GM23338 (cell line): ENCODE results near the gene IL15RA. TPM values are rescaled to one million over a fixed set of nuclear protein-coding genes. Genes with fewer than 3 reads are reported as not detected.

ENCODE experiments used
- ATAC-seq: fragments of 200-7000 bp; cut with Tn5 transposase; 3 replicates; pipeline ENCODE4 v1.9.1; 2020
- DNase-seq: peaks from one replicate; pipeline ENCODE4 v3.0.0-alpha.2; 2015; ENCODE audit warnings: low spot score
- H2AFZ ChIP-seq: fragments of 200-600 bp; sonication (generic); 2 replicates; pipeline ENCODE4 v1.8.0; 2016; ENCODE audit warnings: antibody characterized with exemption, mild to moderate bottlenecking, moderate library complexity
- H3F3A ChIP-seq: fragments of 200-600 bp; sonication (generic); replicated peaks from 2 replicates; pipeline ENCODE4 v1.8.0; 2017; ENCODE audit warnings: antibody characterized with exemption, mixed run types, low read depth
- H3K27ac ChIP-seq: fragments of 200-600 bp; sonication (generic); 2 replicates; pipeline ENCODE4 v1.6.1; 2016; ENCODE audit warnings: low read depth
- H3K27me3 ChIP-seq: fragments of 200-600 bp; sonication (generic); 2 replicates; pipeline ENCODE4 v1.8.0; 2016; ENCODE audit warnings: mild to moderate bottlenecking, mixed run types, moderate library complexity; ENCODE audit not compliant: insufficient read depth
- H3K36me3 ChIP-seq: fragments of 200-600 bp; sonication (generic); 2 replicates; pipeline ENCODE4 v1.8.0; 2016; ENCODE audit warnings: mild to moderate bottlenecking; ENCODE audit not compliant: insufficient read depth
- H3K4me1 ChIP-seq: fragments of 200-600 bp; sonication (generic); 2 replicates; pipeline ENCODE4 v1.8.0; 2016; ENCODE audit warnings: mild to moderate bottlenecking, moderate library complexity; ENCODE audit not compliant: insufficient read depth
- H3K4me2 ChIP-seq: fragments of 200-600 bp; sonication (generic); 2 replicates; pipeline ENCODE4 v1.7.1; 2017; ENCODE audit warnings: mixed run types
- H3K4me3 ChIP-seq: fragments of 200-600 bp; sonication (generic); 2 replicates; pipeline ENCODE4 v1.6.1; 2016; ENCODE audit warnings: mixed run types
- H3K79me2 ChIP-seq: fragments of 200-600 bp; sonication (generic); replicated peaks from 2 replicates; pipeline ENCODE4 v1.8.0; 2017; ENCODE audit warnings: mild to moderate bottlenecking; ENCODE audit not compliant: insufficient read depth
- H3K9me2 ChIP-seq: fragments of 200-600 bp; sonication (generic); 2 replicates; pipeline ENCODE4 v1.8.0; 2017; ENCODE audit not compliant: insufficient read depth
- H4K20me1 ChIP-seq: fragments of 200-600 bp; sonication (generic); replicated peaks from 2 replicates; pipeline ENCODE4 v1.8.0; 2017; ENCODE audit warnings: mild to moderate bottlenecking; ENCODE audit not compliant: insufficient read depth
- H3K27ac Mint-ChIP-seq: 2 replicates; pipeline ENCODE4 v1.8.0; 2020; ENCODE audit warnings: inconsistent platforms, mild to moderate bottlenecking, moderate library complexity, mixed read lengths
- H3K27me3 Mint-ChIP-seq: 3 replicates; pipeline ENCODE4 v1.8.0; 2022; ENCODE audit warnings: low read depth, mild to moderate bottlenecking, moderate library complexity, mixed read lengths, inconsistent platforms; ENCODE audit not compliant: insufficient read depth, poor library complexity
- H3K36me3 Mint-ChIP-seq: 3 replicates; pipeline ENCODE4 v1.8.0; 2021; ENCODE audit warnings: low read depth, mild to moderate bottlenecking, inconsistent platforms, moderate library complexity, mixed read lengths
- H3K4me1 Mint-ChIP-seq: 3 replicates; pipeline ENCODE4 v1.8.0; 2020; ENCODE audit warnings: mild to moderate bottlenecking, inconsistent platforms, mixed read lengths
- H3K4me3 Mint-ChIP-seq: 3 replicates; pipeline ENCODE4 v1.8.0; 2021; ENCODE audit warnings: moderate library complexity, mild to moderate bottlenecking, inconsistent platforms, mixed read lengths
- H3K9me3 Mint-ChIP-seq: 3 replicates; pipeline ENCODE4 v1.8.0; 2020; ENCODE audit warnings: moderate library complexity, mild to moderate bottlenecking, inconsistent platforms, mixed read lengths
- CREB1 ChIP-seq: fragments of 250-450 bp; sonication (Bioruptor Pico); IDR thresholded peaks from 2 replicates; pipeline ENCODE4 v1.5.0; 2020; ENCODE audit warnings: low read depth, mild to moderate bottlenecking, moderate library complexity
- CTCF ChIP-seq, 2 experiments: fragments of 200-600 bp in 1 of 2; sonication (generic) in 1 of 2; conservative IDR thresholded peaks; 2 replicates each; pipeline versions ENCODE4 v1.5.1 to v1.6.1; 2016 to 2017; ENCODE audit warnings: antibody characterized with exemption in 2 of 2, low read depth in 2 of 2, mild to moderate bottlenecking in 2 of 2, moderate library complexity in 1 of 2
- EZH2phosphoT487 ChIP-seq: fragments of 200-600 bp; sonication (generic); IDR thresholded peaks from one replicate; pipeline ENCODE4 v1.8.1; 2018; ENCODE audit warnings: antibody characterized with exemption; ENCODE audit not compliant: unreplicated experiment
- JUNB ChIP-seq: IDR thresholded peaks from one replicate; pipeline ENCODE4 v1.6.1; 2016; ENCODE audit warnings: antibody characterized with exemption; ENCODE audit not compliant: unreplicated experiment
- NANOG ChIP-seq: IDR thresholded peaks from 2 replicates; pipeline ENCODE4 v1.6.1; 2016; ENCODE audit warnings: antibody characterized with exemption, borderline replicate concordance
- STAT1 ChIP-seq: IDR thresholded peaks from one replicate; pipeline ENCODE4 v1.6.1; 2016; ENCODE audit warnings: antibody characterized with exemption; ENCODE audit not compliant: unreplicated experiment
- ZNF114 ChIP-seq: fragments of 250-450 bp; sonication (Bioruptor Pico); IDR thresholded peaks from 2 replicates; pipeline ENCODE4 v1.5.0; 2020; ENCODE audit warnings: mild to moderate bottlenecking, moderate library complexity
- ZNF462 ChIP-seq: fragments of 250-450 bp; sonication (Bioruptor Pico); IDR thresholded peaks from 2 replicates; pipeline ENCODE4 v1.5.0; 2020; ENCODE audit warnings: mild to moderate bottlenecking, moderate library complexity
- polyA plus RNA-seq: library from polyadenylated mRNA; unstranded; fragments of >200 nt; fragmentation: Nextera tagmentation; extraction: Ambion mirVana; gene quantifications from 2 replicates; pipeline ENCODE4 v1.2.1, GENCODE V29; 2016
- total RNA-seq: library from RNA; depleted of rRNA; stranded (reverse); fragments of >200 nt; shearing (Covaris generic); gene quantifications from 2 replicates; pipeline ENCODE4 v1.2.3, GENCODE V29; 2014
- TF ChIP-seq, protein P1 (sequence below): IDR thresholded peaks from 2 replicates; pipeline ENCODE4 v1.6.1; 2016; ENCODE audit warnings: antibody characterized with exemption

The IL15RA gene
- total and polyA plus RNA-seq, 2 experiments from 2014 or later: 1.6 to 2.2 TPM

- TF ChIP-seq NANOG (no peak), ZNF114 (no peak), JUNB (no peak), EZH2phosphoT487 (no peak), CREB1 (no peak), ZNF462 (CRISPR knock-in tag) (no peak), STAT1 (no peak), CTCF (conservative IDR thresholded peaks at IDR 0.05; ENCODE audit: low read depth in 2 of 2) (no peak)
- TF ChIP-seq, protein P1, sequence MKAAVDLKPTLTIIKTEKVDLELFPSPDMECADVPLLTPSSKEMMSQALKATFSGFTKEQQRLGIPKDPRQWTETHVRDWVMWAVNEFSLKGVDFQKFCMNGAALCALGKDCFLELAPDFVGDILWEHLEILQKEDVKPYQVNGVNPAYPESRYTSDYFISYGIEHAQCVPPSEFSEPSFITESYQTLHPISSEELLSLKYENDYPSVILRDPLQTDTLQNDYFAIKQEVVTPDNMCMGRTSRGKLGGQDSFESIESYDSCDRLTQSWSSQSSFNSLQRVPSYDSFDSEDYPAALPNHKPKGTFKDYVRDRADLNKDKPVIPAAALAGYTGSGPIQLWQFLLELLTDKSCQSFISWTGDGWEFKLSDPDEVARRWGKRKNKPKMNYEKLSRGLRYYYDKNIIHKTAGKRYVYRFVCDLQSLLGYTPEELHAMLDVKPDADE: no peak
- no peak overlapping the region for H3K4me2 ChIP-seq
- H3K9me2 ChIP-seq: no peaks in the 10 kb centered on the region
- H3K27ac ChIP-seq: no peak overlapping the region
- H4K20me1 ChIP-seq: no peaks in the 10 kb centered on the region
- no peaks in the 10 kb centered on the region for H3K79me2 ChIP-seq
- Mint-ChIP-seq H3K36me3 (no peaks in the 10 kb centered on the region), H3K27ac (no peak overlapping the region), H3K27me3 (peaks cover 6% of the 10 kb centered on the region), H3K4me1 (no peaks in the 10 kb centered on the region), H3K9me3 (no peaks in the 10 kb centered on the region), H3K4me3 (no peak overlapping the region)
- no peak for ATAC-seq
- no peaks in the 10 kb centered on the region for H3K4me1 ChIP-seq
- H2AFZ ChIP-seq: no peak overlapping the region
- H3K4me3 ChIP-seq: no peak overlapping the region
- no peak for DNase-seq
- no peaks in the 10 kb centered on the region for H3K27me3 ChIP-seq
- H3F3A ChIP-seq: no peaks in the 10 kb centered on the region
- H3K36me3 ChIP-seq: no peaks in the 10 kb centered on the region
These were observed 47.0 kb upstream of the IL15RA start for GRCh38 chr10:6024334-6024682.
